Motor neuron (in vitro differentiated cells): ENCODE data around the gene CASS4. TPM values are rescaled to one million over a fixed set of nuclear protein-coding genes. Genes with fewer than 3 reads are reported as not detected.

Source experiments
- ATAC-seq, 8 experiments: fragments of 200-7000 bp; cut with Tn5 transposase; replicated peaks in 6 of 8; 2 replicates each; pipeline ENCODE4 v1.8.0; 2021; ENCODE audit warnings: mild to moderate bottlenecking in 8 of 8, moderate library complexity in 8 of 8
- H3K27ac ChIP-seq, 2 donors: fragments of 250-450 bp; sonication (Bioruptor Pico); 2 replicates each; pipeline ENCODE4 v1.9.0; 2021; ENCODE audit warnings: antibody characterized with exemption in 2 of 2, mild to moderate bottlenecking in 2 of 2, moderate library complexity in 1 of 2
- H3K4me1 ChIP-seq, 2 donors: fragments of 250-450 bp; sonication (Bioruptor Pico); replicated peaks in 1 of 2; 2 replicates each; pipeline ENCODE4 v1.6.1; 2021; ENCODE audit warnings: antibody characterized with exemption in 2 of 2, mild to moderate bottlenecking in 2 of 2, moderate library complexity in 1 of 2
- H3K4me3 ChIP-seq, 5 donors: fragments of 250-450 bp; sonication (Bioruptor Pico); 2 replicates each; pipeline ENCODE4 v1.9.0; 2021; ENCODE audit warnings: antibody characterized with exemption in 5 of 5, mild to moderate bottlenecking in 5 of 5, moderate library complexity in 4 of 5
- WGBS, 10 experiments: fragments of 450-650 bp; shearing (Covaris generic); methylation state at CpG; one replicate each; pipeline ENCODE4 v1.0.0; 2022; 5-methylcytosine and 5-hydroxymethylcytosine counted together
- in situ Hi-C, 9 experiments: fragments of 400-800 bp; cut with MboI; loops; one replicate each; pipeline ENCODE4 v1.15.0; 2021; ENCODE audit warnings: low sequenced_read_pairs in 9 of 9, low pct_unique_long_range_greater_than_20kb in 2 of 9; ENCODE audit not compliant: unreplicated experiment in 9 of 9
- total RNA-seq, 8 experiments: library from RNA; unstranded; fragments of 300-600 nt; gene quantifications; 2 replicates each; pipeline versions ENCODE4 v1.2.3 to v1.2.4, GENCODE V29; 2022

Gene CASS4
- total RNA-seq, 8 experiments from 2014 or later: 0.09 to 2.6 (median 0.17) TPM; not detected in 1

- H3K27ac ChIP-seq: peak overlapping the region; percentile 36 to 72
- 0 to 20% (median 0%) methylated on average over 1 to 3 of the region's 7 CpGs; no CpG with 5 or more reads in 3 of the 10 experiments for WGBS, 10 experiments
- in situ Hi-C loops: no loop called here
- H3K4me3 ChIP-seq: peak overlapping the region; percentile 55 to 91 (median 76)
- ATAC-seq: peak in 6 of 8 experiments; percentile 5 to 43 (median 18)
- peaks cover 9 to 14% of the 10 kb centered on the region in 2 donors for H3K4me1 ChIP-seq
These were observed 55.9 kb downstream of the CASS4 start for GRCh38 chr20:56467968-56468315.

- Histone ChIP-seq H3K4me1 (peaks cover 9 to 14% of the 10 kb centered on the region in 2 donors), H3K4me3 (peak within 1 kb of the TSS; percentile 55 to 91 (median 76)), H3K27ac (peak within 1 kb of the TSS; percentile 60 to 92)
- ATAC-seq: peak; percentile 96 to 99 (median 99)
- in situ Hi-C loops: no loop called here
- WGBS, 10 experiments: 0 to 6% (median 0%) methylated on average over 1 to 15 of the region's 55 CpGs; no CpG with 5 or more reads in 2 of the 10 experiments
These were observed 56.4 kb downstream of the CASS4 start, which contains the start of gene RTF2 for GRCh38 chr20:56468316-56469076. TSS of gene RTF2 (plus strand) at chr20:56468627. CDS start at chr20:56468698, 71 bp downstream.

- ATAC-seq: no peak
- 4 to 100% (median 13%) methylated on average over 1 to 8 of the region's 8 CpGs; no CpG with 5 or more reads in 2 of the 10 experiments for WGBS, 10 experiments
- Histone ChIP-seq H3K4me1 (peaks cover 9 to 14% of the 10 kb centered on the region in 2 donors), H3K27ac (peak overlapping the region; percentile 60 to 92), H3K4me3 (peak overlapping the region; percentile 55 to 91 (median 76))
- in situ Hi-C loops: no loop called here
These were observed 57.0 kb downstream of the CASS4 start for GRCh38 chr20:56469077-56469449.

- WGBS, 10 experiments: 73 to 100% (median 91%) methylated on average over 2 to 7 of the region's 7 CpGs
- in situ Hi-C loops: no loop called here
- H3K27ac ChIP-seq: no peak overlapping the region
- H3K4me1 ChIP-seq: no peaks in the 10 kb centered on the region
- no peak overlapping the region for H3K4me3 ChIP-seq
- no peak for ATAC-seq
These were observed 71.9 kb downstream of the CASS4 start for GRCh38 chr20:56483970-56484369.

GRCh38 chr20:56487216-56487615 lies 75.2 kb downstream of the CASS4 start:
- H3K4me3 ChIP-seq: no peak overlapping the region
- no peaks in the 10 kb centered on the region for H3K4me1 ChIP-seq
- no peak overlapping the region for H3K27ac ChIP-seq
- in situ Hi-C loops: no loop called here
- WGBS, 10 experiments: 83 to 100% (median 93%) methylated on average over 1 to 11 of the region's 11 CpGs; no CpG with 5 or more reads in 1 of the 10 experiments
- ATAC-seq: no peak

- in situ Hi-C loops: no loop called here
- 80 to 100% (median 100%) methylated on average over 1 to 3 of the region's 5 CpGs; no CpG with 5 or more reads in 1 of the 10 experiments for WGBS, 10 experiments
- no peak overlapping the region for H3K4me3 ChIP-seq
These were observed 76.5 kb downstream of the CASS4 start for GRCh38 chr20:56488566-56488965.

GRCh38 chr20:56501116-56501515 lies 89.1 kb downstream of the CASS4 start:
- in situ Hi-C loops: no loop called here
- no peak for ATAC-seq
- no peak overlapping the region for H3K27ac ChIP-seq
- H3K4me1 ChIP-seq: no peaks in the 10 kb centered on the region
- H3K4me3 ChIP-seq: no peak overlapping the region
- 80 to 100% (median 100%) methylated on average over 1 of the region's 1 CpG for WGBS, 10 experiments

More at GRCh38 chr20:56488566-56488965, 76.5 kb downstream of the CASS4 start:
- Histone ChIP-seq H3K27ac (no peak overlapping the region), H3K4me1 (no peaks in the 10 kb centered on the region)
- ATAC-seq: no peak

- no peak for ATAC-seq
These were observed 91.9 kb downstream of the CASS4 start for GRCh38 chr20:56503916-56504315.

GRCh38 chr20:56504373-56505005 lies 92.4 kb downstream of the CASS4 start:
- Histone ChIP-seq H3K4me1 (no peaks in the 10 kb centered on the region), H3K27ac (no peak overlapping the region), H3K4me3 (no peak overlapping the region)
- ATAC-seq: peak in 2 of 8 experiments; percentile 16 to 52
- 48 to 97% (median 79%) methylated on average over 2 to 8 of the region's 9 CpGs; no CpG with 5 or more reads in 2 of the 10 experiments for WGBS, 10 experiments
- in situ Hi-C loops: no loop called here

More at GRCh38 chr20:56503916-56504315, 91.9 kb downstream of the CASS4 start:
- H3K27ac ChIP-seq: no peak overlapping the region
- 91 to 96% (median 92%) methylated on average over 4 to 5 of the region's 8 CpGs; no CpG with 5 or more reads in 7 of the 10 experiments for WGBS, 10 experiments
- H3K4me3 ChIP-seq: no peak overlapping the region
- in situ Hi-C loops: no loop called here
- no peaks in the 10 kb centered on the region for H3K4me1 ChIP-seq

- in situ Hi-C loops: no loop called here
- H3K4me1 ChIP-seq: no peaks in the 10 kb centered on the region
- no peak overlapping the region for H3K27ac ChIP-seq
- WGBS, 10 experiments: 0 to 83% (median 59%) methylated on average over 1 to 3 of the region's 3 CpGs
- no peak overlapping the region for H3K4me3 ChIP-seq
- ATAC-seq: peak in 1 of 8 experiments; percentile 49
These were observed 94.0 kb downstream of the CASS4 start for GRCh38 chr20:56506103-56506502.

Other genes starting within 250 kb of the CASS4 start
- under 1 TPM in 3 of 8 experiments, not detected in 5; 0.42 to 0.84 (median 0.62) TPM for gene MC3R, start 163.5 kb upstream of the CASS4 start, total RNA-seq
- gene FAM210B, start 53.3 kb upstream of the CASS4 start, total RNA-seq: 10 to 100 TPM; 12.4 to 41.3 (median 23.9) TPM
- 10 to 100 TPM in 3 of 8 experiments, 1 to 10 TPM in 5; 2.1 to 46.6 (median 6.3) TPM for gene AURKA, start 20.0 kb upstream of the CASS4 start, total RNA-seq
- 10 to 100 TPM; 17.0 to 39.8 (median 24.1) TPM for gene CSTF1, start 19.6 kb upstream of the CASS4 start, total RNA-seq
- gene RTF2, start 56.4 kb downstream of the CASS4 start, total RNA-seq: 10 to 100 TPM; 71.5 to 90.5 (median 74.8) TPM
- gene FAM209A, start 112.5 kb downstream of the CASS4 start, total RNA-seq: under 1 TPM in 4 of 8 experiments, not detected in 4; 0.11 to 0.66 (median 0.41) TPM
- gene FAM209B, start 121.0 kb downstream of the CASS4 start, total RNA-seq: under 1 TPM in 2 of 8 experiments, not detected in 6; 0.46 to 0.71 TPM
- 10 to 100 TPM in 3 of 8 experiments, under 1 TPM in 3, not detected in 2; 0.21 to 60.3 (median 23.2) TPM for gene TFAP2C, start 217.0 kb downstream of the CASS4 start, total RNA-seq